ENCODE measurements around the gene ZCCHC24.
A peak's percentile ranks its signal among the peaks of the same experiment; 100 is the strongest.

The ZCCHC24 gene

GRCh38 chr10:79387974-79388850 lies 57.2 kb downstream of the ZCCHC24 start:
- intact Hi-C loops (cut with DNase I) = no loop called here
- peak in 5 of 10 donors; percentile 5 to 74 (median 14) for DNase-seq

- peak in 2 of 10 donors; percentile 34 to 61 for DNase-seq
- intact Hi-C loops (cut with DNase I) = no loop called here
These were observed 57.9 kb downstream of the ZCCHC24 start for GRCh38 chr10:79387466-79387973.

DNA sequence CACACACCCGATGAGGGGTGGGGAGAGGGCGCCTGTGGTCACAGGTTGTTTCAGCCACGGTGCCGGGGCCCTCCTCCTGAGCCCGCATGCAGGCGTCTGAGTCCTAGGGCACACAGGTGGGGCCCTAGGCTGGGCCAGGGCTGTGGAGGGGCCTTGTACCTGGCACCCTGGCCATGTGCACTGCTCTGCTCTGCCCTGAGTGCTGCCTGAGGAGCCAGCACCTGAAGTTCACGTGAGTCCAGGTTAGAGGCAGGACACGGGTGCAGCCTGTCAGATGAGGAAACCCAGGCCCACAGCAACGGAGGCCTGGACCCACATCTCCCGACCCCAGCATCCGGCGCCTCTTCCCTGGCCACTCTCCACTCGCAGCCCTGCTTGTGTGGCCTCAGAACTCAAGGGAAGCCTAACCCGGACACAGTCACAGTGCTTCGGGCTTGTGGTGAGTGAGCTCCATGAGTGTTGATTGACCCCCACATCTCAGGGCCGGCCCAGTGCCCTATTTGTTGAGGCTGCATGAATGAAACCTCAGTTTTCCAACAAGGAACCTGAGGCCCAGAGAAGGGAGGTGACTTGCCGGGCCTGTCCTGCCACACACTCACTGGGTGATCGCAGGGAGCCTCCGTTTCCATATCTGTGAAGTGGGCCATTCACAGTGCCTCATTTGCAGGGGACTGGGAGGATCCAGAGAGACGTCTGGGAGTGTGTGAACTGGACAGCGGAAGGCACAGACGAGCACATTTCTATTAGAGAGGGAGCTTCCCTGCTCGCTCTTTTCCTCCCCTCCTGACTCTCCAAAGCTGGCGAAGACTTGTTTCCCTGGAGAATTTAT lies 58.6 kb downstream of the ZCCHC24 start:
- DNase-seq = peak in 6 of 10 donors; percentile 7 to 75 (median 14)
- intact Hi-C loops (cut with DNase I) = no loop called here

DNA sequence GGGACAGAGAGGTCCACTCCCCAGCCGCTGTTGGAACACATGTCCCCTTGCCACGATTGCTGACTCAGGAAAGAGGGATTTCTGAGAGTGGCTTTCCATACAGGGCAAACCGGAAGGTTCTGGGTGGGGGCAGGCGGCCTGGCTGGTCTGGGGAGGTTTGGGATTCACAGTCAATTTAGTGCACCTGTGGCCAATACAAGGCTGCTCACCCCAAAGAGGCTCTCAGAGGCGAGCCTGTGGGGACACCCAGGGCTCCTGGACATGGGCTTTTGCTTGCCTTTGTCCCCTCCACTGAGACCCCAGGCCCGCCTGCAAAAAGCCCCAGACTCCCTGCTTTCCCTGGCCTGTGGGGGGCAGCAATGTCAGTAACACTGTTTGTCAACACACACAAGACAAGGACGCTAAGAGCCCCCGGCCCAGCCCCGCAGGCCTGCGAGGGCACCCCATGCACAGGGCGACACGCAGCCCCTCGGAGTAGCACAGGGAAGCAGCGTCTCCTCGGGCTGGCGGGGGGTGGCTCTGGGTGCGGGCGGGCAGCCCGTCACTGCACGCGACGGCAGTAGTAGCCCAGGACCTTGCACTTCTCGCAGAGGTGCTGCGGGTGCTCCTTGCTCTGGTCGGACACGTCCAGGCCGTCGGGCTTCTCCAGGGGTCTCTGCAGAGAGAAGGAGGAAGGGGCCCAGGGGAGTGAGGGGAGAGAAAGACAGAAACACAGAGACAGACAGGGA lies 59.5 kb downstream of the ZCCHC24 start:
- intact Hi-C loops (cut with DNase I) = no loop called here
- peak in 6 of 10 donors; percentile 6 to 79 (median 18) for DNase-seq

- peak in 3 of 10 donors; percentile 5 to 36 (median 26) for DNase-seq
- intact Hi-C loops (cut with DNase I) = no loop called here
These were observed 60.0 kb downstream of the ZCCHC24 start for GRCh38 chr10:79385392-79385795.

DNA sequence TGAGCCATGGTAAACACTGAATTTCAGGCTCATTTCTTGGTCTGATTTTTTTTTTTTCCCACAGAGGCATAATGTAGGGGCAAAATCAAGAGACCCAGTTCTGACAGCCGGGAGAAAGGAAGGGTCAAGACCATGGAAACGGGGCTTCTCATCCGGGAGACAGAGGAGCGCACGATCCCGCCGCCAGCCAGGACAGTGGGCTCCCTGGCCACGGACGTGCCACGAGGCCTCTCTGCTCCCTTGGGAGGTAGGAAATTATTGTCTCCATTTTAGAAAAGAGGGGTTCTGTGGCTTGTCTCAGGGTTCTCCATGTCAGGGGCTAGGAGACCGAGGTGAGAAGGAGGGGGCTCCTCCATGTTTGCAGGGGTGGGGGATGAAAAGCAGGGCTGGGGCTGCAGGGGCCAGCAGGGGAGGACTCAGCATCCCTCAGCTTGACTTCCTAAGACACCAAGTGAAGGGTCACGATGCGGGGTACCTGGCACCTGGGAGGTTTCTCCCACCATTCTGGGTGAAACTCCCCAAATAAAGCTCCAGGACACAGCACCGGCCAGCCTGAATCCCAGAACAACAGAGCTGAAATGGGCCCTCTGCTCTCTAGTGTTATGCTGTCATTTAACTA lies 60.5 kb downstream of the ZCCHC24 start:
- intact Hi-C loops (cut with DNase I) = no loop called here
- DNase-seq = peak in 2 of 10 donors; percentile 59 to 67

GRCh38 chr10:79383974-79384606 lies 61.3 kb downstream of the ZCCHC24 start:
- intact Hi-C loops (cut with DNase I) = no loop called here
- DNase-seq = peak in 3 of 10 donors; percentile 15 to 84 (median 65)

DNA sequence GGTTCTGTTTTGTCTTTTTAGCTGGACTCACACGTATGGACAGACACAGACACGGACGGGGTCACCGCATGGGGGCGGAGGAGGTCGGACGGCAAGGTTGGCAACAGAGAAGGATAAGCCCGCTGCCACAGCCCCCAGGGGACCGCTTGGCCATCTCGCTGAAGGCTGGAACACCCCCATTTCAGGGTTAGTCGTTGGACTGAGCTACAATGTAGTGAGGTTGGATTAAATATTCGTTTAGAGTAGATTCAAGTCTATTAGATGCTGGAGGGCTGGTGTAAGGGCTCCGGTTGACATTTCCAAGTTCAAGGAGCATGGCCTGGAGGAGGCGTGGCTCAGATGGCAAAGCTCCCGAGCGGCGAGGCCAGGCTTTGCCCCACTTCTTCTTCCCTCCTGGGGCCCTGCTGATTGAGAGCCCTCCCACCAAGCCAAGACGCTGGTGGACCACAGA lies 62.9 kb downstream of the ZCCHC24 start:
- DNase-seq = peak in 4 of 10 donors; percentile 9 to 78 (median 41)
- intact Hi-C loops (cut with DNase I) = no loop called here

- peak in 5 of 10 donors; percentile 20 to 90 (median 62) for DNase-seq
- intact Hi-C loops (cut with DNase I) = no loop called here
These were observed 63.6 kb downstream of the ZCCHC24 start for GRCh38 chr10:79381804-79382221.

- intact Hi-C loops (cut with DNase I) = no loop called here
- peak in 1 of 10 donors; percentile 74 for DNase-seq
These were observed 64.3 kb downstream of the ZCCHC24 start for GRCh38 chr10:79380946-79381721.

GRCh38 chr10:79380125-79380945 lies 65.1 kb downstream of the ZCCHC24 start:
- intact Hi-C loops (cut with DNase I) = no loop called here
- DNase-seq = peak in 3 of 10 donors; percentile 23 to 84 (median 72)

DNA sequence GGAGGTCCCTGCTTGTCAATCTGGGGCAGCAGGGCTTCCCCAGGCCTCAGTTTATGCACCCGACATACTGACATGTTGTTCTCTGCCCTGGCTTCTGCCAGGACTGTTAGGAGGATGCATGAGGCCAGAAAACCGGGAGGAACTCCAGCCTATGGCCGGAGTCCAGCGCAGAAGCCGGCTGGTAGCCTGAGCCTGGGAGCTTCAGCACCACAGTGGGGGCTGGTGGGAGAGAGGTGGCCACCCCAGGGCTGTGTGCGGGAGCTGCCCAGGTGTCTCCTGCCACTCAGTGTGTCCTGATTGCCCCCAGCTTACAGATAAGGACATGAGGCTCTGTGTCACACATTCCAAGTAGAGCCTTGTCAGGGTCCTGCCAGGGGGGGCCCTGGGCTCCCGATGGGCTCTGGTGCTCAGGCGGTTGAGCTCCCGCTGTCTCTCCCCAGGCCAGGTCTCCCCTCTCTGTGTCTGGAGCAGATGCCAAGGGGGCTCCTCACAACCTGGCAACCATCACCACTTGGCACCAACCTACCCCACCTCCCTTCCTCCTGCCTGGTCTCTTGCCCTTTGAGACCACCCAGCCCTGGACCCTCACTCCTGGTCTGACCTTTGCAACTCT lies 65.8 kb downstream of the ZCCHC24 start:
- intact Hi-C loops (cut with DNase I) = no loop called here
- DNase-seq = peak in 4 of 10 donors; percentile 33 to 89 (median 74)

DNA sequence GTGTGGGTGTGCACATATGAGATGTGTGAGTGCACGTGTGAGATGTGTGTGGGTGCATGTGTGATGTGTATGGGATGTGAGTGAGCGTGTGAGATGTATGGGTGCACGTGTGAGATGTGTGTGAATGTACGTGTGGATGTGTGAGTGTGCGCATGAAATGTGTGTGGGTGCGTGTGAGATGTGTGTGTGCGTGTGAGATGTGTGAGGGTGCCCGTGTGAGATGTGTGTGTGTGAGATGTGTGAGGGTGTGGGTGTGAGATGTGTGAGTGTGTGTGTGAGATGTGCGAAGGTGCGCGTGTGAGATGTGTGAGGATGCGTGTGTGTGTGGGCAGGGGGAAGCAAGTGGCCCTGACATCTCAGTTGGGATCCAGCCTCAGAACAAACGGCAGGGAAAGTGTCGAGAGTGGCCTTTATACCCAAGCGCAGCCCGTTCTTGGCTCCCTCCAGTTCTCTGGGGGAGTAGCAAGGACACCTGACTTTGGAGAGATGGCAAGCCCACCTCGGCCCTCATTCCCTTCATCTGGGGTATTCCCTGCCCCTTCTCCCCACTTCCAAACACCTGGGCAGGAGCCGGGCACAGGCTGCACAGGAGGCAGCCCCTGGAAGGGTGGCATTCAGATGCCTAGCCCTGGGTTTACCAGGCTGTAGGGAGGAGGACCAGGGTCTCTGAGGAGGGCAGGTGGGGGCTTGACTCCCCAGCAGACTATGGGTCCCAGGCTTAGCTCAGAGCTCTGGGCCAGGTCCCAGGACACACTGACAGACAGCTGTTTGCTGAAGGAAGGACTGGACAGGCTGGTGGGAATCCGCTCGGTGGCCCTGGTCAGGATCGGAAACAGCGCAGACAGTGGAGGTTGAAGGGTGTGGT lies 66.5 kb downstream of the ZCCHC24 start:
- DNase-seq = peak in 2 of 10 donors; percentile 20 to 33
- intact Hi-C loops (cut with DNase I) = no loop called here

- intact Hi-C loops (cut with DNase I) = no loop called here
- peak in 1 of 10 donors; percentile 26 for DNase-seq
These were observed 67.1 kb downstream of the ZCCHC24 start for GRCh38 chr10:79378383-79378646.

GRCh38 chr10:79377557-79378382 lies 67.7 kb downstream of the ZCCHC24 start:
- intact Hi-C loops (cut with DNase I) = no loop called here
- DNase-seq = peak in 3 of 10 donors; percentile 3 to 49 (median 47)

Data from posterior cingulate gyrus (tissue), 11 donors.